Neural cell (in vitro differentiated cells): ENCODE results near the gene NHERF2.

Experiments
- POLR2AphosphoS5 ChIP-seq: IDR thresholded peaks from 2 replicates; pipeline ENCODE4 v1.6.1; 2012
- TF ChIP-seq, protein P1 (sequence below): fragments of 450-650 bp; IDR thresholded peaks from 2 replicates; pipeline ENCODE4 v1.5.1; 2014; ENCODE audit warnings: antibody characterized with exemption, mild to moderate bottlenecking, moderate library complexity; ENCODE audit not compliant: poor library complexity, severe bottlenecking

DNA sequence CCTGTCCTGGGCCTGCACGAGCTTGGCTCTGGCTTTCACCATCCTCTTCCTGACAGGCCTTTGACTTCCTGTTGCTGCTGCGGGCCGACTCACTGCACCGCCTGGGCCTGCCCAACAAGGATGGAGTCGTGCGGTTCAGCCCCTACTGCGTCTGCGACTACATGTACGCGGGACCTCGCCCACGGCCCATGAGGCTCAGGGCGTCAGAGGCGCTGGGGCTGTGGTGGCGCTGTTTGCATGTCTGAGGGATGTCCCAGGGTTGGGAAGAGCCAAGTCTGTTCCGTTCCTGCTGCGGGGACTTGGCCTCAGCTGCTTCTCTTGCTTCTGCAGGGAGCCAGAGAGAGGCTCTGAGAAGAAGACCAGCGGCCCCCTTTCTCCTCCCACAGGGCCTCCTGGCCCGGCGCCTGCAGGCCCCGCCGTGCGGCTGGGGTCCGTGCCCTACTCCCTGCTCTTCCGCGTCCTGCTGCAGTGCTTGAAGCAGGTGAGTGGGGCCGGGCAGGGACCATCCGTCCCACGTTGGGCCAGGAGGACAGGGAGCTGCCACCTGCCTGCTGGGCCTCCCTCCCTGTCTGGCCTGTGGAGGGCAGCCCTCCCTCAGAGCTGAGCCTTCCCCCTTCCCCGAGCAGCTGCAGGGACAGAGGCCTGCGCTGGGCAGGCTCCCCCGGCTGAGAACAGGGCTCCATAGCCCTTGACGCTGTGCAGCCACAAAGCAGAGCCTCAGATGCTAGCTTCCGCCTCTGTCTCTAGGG lies 44.9 kb downstream of the NHERF2 start:
- TF ChIP-seq, protein P1, sequence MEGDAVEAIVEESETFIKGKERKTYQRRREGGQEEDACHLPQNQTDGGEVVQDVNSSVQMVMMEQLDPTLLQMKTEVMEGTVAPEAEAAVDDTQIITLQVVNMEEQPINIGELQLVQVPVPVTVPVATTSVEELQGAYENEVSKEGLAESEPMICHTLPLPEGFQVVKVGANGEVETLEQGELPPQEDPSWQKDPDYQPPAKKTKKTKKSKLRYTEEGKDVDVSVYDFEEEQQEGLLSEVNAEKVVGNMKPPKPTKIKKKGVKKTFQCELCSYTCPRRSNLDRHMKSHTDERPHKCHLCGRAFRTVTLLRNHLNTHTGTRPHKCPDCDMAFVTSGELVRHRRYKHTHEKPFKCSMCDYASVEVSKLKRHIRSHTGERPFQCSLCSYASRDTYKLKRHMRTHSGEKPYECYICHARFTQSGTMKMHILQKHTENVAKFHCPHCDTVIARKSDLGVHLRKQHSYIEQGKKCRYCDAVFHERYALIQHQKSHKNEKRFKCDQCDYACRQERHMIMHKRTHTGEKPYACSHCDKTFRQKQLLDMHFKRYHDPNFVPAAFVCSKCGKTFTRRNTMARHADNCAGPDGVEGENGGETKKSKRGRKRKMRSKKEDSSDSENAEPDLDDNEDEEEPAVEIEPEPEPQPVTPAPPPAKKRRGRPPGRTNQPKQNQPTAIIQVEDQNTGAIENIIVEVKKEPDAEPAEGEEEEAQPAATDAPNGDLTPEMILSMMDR = no peak
- TF ChIP-seq POLR2AphosphoS5 = no peak
